NCI-H748 treated with DMSO at 0.1 percent for 48 hours (cell line): ENCODE data around the gene NPC1L1.
"Not testable (repeated sequence)": the region's sequence is repeated elsewhere in the genome, so short reads cannot be mapped to it uniquely, and the experiment has no call there.

Source experiments
- DNase-seq: peaks from one replicate; lab custom pipeline; 2025; lab: John Stamatoyannopoulos, UW

NPC1L1 gene

GRCh38 chr7:44564606-44565005 is 23.5 kb upstream of the NPC1L1 start:
- no peak for DNase-seq

DNA sequence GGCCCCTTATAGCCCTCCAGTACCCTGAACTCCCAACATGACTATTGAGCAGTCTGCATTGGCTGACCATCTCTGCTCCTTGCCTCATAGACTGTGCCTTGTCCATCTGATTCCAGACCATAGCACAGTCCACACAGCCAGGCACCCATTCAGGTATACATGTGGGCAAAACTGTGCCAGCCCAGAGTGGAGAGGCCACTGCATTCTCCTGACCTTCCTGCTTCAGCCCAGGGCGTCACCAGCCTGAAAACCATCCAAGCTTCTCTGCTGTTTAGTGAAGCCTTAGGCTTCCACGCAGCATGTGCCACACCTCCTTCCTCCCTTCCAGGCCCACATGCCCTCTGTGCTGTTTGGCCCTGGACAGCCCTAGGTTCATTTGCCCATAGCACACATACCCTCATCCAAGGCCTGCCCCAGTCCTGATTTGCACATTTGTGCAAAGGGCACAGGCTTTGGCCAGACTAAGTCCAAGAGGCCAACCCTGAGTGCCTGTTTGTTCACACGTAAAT is 22.1 kb upstream of the NPC1L1 start:
- no peak for DNase-seq

- DNase-seq: not testable (repeated sequence)
These were observed 21.5 kb upstream of the NPC1L1 start for GRCh38 chr7:44562622-44562962.

GRCh38 chr7:44561962-44562621 is 21.0 kb upstream of the NPC1L1 start:
- DNase-seq: no peak

DNA sequence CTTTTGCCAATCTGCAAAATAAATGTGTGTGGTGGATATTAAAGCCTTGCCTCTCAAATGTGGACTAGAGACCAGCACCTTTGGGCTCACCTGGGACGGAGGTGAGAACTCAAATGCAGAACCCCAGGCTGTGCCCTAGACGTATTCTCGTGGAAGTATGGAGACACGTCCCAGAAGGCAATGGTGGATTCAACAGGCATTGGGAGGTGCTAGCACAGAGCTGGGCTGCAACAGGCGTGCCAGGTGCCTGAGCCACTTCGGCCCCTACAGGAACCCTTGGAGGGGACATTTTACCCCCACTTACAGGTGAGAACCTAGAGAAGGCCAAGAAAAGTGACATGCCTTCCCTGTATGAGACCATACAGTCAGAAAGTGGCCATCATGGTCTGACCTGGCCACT is 20.4 kb upstream of the NPC1L1 start:
- no peak for DNase-seq

DNA sequence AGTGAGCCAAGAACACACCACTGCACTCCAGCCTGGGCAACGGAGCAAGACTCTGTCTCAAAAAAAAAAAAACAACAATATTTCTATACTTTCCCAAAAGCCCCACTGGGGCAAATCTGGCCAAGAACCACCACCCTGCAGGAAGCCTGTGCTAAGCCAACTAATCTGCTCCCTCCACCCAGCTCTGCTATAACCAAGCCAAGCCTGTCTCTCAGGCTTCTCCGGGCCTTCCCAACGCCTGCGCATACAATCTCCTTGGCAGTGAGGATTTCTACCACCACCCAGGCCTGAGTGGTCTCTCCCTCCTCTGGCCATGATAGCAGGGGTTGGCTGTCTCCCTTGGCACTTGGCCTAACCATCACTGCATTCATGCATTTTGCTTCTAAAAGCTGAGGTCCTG is 18.4 kb upstream of the NPC1L1 start:
- DNase-seq: no peak

GRCh38 chr7:44557485-44557884 is 16.4 kb upstream of the NPC1L1 start:
- DNase-seq: no peak

- no peak for DNase-seq
These were observed 14.2 kb upstream of the NPC1L1 start for GRCh38 chr7:44555350-44555749.

DNA sequence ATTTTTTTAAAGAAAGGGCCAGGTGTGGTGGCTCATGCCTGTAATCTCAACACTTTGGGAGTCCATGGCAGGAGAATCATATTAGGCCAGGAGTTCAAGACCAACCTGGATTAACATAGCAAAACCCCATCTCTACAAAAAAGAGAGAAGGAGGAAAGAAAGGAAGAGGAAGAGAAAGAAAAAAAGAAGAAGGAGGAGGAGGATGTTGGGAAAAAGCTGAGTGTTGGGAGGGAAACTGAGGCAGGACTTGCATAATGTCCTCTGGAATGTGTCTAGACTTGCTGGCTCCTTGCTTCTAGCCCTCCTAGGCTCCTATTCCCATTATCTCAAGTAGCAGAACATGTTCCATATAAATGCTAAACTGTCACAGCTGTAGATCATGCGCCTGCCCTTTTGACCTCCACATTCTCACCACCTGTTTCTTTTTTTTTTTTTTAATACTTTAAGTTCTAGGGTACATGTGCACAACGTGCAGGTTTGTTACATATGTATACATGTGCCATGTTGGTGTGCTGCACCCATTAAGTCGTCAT is 11.4 kb upstream of the NPC1L1 start:
- not testable (repeated sequence) for DNase-seq

DNA sequence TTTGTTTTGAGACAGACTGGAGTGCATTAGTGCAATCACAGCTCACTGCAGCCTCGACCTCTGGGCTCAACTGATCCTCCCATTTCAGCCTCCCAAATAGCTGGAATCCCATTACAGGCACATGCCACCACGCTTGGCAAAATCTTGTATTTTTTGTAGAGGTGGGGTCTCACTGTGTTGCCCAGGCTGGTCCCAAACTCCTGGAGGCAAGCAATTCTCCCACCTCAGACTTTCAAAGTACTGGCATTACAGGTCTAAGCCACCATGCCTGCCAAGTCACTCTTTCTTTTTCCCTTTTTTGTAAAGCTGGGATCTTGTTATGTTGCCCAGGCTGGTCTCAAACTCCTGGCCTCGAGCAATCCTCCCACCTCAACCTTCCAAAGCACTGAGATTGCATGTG is 8.3 kb upstream of the NPC1L1 start:
- no peak for DNase-seq

GRCh38 chr7:44548893-44549292 is 7.8 kb upstream of the NPC1L1 start:
- no peak for DNase-seq

GRCh38 chr7:44547536-44548231 is 6.6 kb upstream of the NPC1L1 start:
- DNase-seq: no peak

DNA sequence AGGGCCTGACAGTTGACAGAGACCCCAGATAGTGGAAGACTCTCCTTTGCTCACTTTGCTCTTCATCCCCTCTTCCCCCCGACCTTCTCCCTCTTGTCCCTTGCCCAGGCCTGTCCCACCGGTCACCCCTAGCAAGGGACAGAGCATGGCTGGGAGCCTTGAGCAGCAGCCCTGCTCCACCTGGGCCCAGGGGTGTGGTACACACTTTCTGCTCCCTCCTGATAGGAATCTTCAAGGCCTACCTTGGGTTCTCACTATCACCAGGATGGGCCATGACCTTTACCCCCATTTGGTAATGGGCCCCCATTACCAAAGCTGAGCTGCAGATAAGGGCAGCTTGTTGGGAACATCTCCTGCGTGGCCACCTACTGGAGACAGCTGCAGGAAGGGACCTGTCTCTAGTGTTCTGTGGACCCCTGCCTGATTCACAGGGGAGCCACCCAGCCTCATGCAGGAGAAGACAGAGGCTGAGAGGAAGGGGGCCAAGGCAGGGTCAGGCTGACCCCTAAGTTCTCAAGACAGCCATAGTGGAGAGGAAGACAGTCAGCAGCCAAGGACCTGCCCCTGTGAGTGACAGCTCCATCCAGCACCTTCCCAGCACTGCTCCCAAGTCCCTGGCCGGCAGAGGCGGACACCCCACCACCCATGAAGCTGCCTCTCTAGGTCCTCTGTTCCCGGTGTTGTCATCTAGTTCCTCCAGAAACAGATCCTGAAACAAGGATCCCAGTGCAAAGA is 913 bp upstream of the NPC1L1 start:
- no peak for DNase-seq

- no peak for DNase-seq
These were observed 520 bp downstream of the NPC1L1 start for GRCh38 chr7:44540592-44541027.

- DNase-seq: no peak
These were observed 1.2 kb downstream of the NPC1L1 start for GRCh38 chr7:44539669-44540506.

GRCh38 chr7:44538798-44539668 is 2.1 kb downstream of the NPC1L1 start:
- DNase-seq: no peak

DNA sequence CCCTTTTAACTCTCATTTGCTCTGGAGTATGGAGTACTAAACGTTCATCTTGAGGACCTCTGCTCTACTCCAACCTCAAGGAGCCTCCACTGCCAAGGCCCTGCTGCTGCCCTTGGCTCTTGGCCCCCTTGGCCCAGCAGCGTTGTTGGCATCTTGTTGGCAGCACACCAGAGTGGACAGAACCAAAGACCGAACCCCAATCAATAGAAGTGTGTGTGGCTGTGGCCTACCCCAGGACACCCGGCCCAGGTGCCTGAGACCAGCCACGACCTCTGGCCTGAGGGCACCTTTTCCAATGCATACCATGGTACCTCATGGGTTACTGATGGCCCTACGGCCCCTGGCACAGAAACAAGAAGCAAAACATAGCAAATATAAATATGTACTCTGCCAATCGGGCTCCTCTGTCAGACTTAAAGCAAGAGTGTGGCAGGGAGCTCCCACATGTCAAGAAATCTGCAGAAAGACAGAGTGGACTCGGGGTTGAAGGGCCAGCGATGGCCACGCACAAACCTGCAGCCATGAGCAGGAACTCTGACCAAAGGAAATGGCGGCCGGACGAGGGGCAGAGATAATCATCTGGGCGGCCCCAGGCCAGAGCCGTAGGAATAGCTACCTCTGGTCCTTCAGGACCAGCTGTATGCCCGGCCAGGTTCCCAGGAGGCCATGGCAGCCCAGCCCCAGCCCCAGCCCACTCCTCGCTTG is 2.9 kb downstream of the NPC1L1 start:
- no peak for DNase-seq

DNA sequence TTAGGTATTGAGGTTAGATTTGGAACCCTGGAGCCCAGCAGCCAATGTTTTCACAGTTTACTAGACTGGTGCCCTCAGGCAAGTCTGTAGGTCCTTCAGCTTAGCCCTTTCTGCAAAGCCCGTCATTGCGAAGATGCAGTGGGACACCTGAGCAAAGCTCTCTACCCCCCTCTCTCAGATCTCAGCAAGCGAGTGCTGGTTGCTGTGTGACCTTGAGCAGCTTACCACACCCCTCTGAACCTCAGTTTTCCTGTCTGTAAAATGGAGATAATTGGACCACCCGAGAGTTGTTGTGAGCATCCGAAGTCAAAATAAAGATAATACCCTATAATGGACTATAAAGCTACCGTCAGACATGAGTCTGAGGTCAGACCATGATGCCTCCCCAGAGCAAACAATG is 3.7 kb downstream of the NPC1L1 start:
- DNase-seq: no peak

DNA sequence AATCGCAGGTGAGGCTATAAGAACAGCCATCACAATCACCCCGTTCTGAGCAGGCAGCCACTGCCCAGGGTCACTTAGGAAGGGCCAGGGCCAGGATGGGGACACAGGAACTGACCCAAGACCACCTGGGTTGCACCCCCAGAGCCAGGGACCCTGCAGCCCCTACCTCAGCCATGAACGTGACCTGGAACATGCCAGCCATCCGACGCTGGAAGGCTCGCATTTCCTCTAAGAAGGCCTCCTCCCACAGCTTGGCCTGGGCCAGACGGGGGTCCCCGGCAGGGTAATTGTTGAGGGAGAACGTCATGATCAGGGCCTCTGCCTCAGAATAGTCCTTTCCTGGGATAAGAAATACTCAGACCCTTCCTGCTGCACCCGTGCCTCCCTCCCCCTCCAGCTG is 5.0 kb downstream of the NPC1L1 start:
- no peak for DNase-seq

- no peak for DNase-seq
These were observed 5.6 kb downstream of the NPC1L1 start for GRCh38 chr7:44535348-44536064.
